HepG2 (cell line): ENCODE measurements around the gene ADGRG6. TPM values are rescaled to one million over a fixed set of nuclear protein-coding genes. Genes with fewer than 3 reads are reported as not detected.

Experiments used
- HMG20A ChIP-seq: IDR thresholded peaks from 2 replicates; pipeline ENCODE4 v1.6.1; 2016; ENCODE audit warnings: borderline replicate concordance
- KDM5A ChIP-seq: fragments of 200-600 bp; sonication (generic); IDR thresholded peaks from 2 replicates; pipeline ENCODE4 v1.7.0; 2018; ENCODE audit warnings: antibody characterized with exemption, mild to moderate bottlenecking, low read length, borderline replicate concordance
- SRSF9 ChIP-seq: fragments of 200-400 bp; formaldehyde crosslinking; IDR thresholded peaks from 2 replicates; pipeline ENCODE4 v1.6.1; 2018; ENCODE audit warnings: borderline replicate concordance, mild to moderate bottlenecking, low read depth, low read length; ENCODE audit not compliant: insufficient read depth, poor library complexity, severe bottlenecking
- TERF1 ChIP-seq: sonication (generic); formaldehyde crosslinking; IDR thresholded peaks from 2 replicates; pipeline ENCODE4 v1.8.0; 2022; ENCODE audit warnings: mild to moderate bottlenecking, missing genetic modification reagents, moderate library complexity
- ZBTB44 ChIP-seq: sonication (generic); formaldehyde crosslinking; IDR thresholded peaks from 2 replicates; pipeline ENCODE4 v1.4.0; 2020; ENCODE audit warnings: missing genetic modification reagents
- ZNF224 ChIP-seq: sonication (generic); formaldehyde crosslinking; IDR thresholded peaks from 2 replicates; pipeline ENCODE4 v1.5.0; 2020; ENCODE audit warnings: mild to moderate bottlenecking, missing genetic modification reagents
- ZNF230 ChIP-seq: sonication (generic); formaldehyde crosslinking; IDR thresholded peaks from 2 replicates; pipeline ENCODE4 v1.4.0; 2020; ENCODE audit warnings: mild to moderate bottlenecking, missing genetic modification reagents
- ZNF414 ChIP-seq: sonication (generic); formaldehyde crosslinking; IDR thresholded peaks from 2 replicates; pipeline ENCODE4 v1.5.0; 2020; ENCODE audit warnings: missing genetic modification reagents
- ZNF547 ChIP-seq: sonication (generic); formaldehyde crosslinking; IDR thresholded peaks from 2 replicates; pipeline ENCODE4 v1.5.1; 2020; ENCODE audit warnings: mild to moderate bottlenecking, missing genetic modification reagents
- ZNF776 ChIP-seq: sonication (generic); formaldehyde crosslinking; IDR thresholded peaks from 2 replicates; pipeline ENCODE4 v1.4.0; 2020; ENCODE audit warnings: mild to moderate bottlenecking, missing genetic modification reagents
- ZNF792 ChIP-seq: IDR thresholded peaks from 2 replicates; pipeline ENCODE4 v1.6.1; 2016
- ZNF883 ChIP-seq: sonication (generic); formaldehyde crosslinking; IDR thresholded peaks from 2 replicates; pipeline ENCODE4 v1.5.1; 2020; ENCODE audit warnings: mild to moderate bottlenecking, missing genetic modification reagents; ENCODE audit errors: not compliant biosample characterization
- polyA plus RNA-seq, 8 experiments: library from polyadenylated mRNA; depleted of rRNA in 3 of 8; stranded (reverse) in 7 of 8; unstranded in 1 of 8; fragments of >200 nt; fragmentation: Illumina TruSeq in 4 of 8; extraction: Trizol in 4 of 8; gene quantifications; 2 replicates each; pipeline versions ENCODE4 v1.2.1 to v1.2.3, GENCODE V29; 2011 to 2016; ENCODE audit warnings: low read depth in 4 of 8, missing spikeins in 1 of 8, mixed read lengths in 1 of 8; ENCODE audit not compliant: insufficient read depth in 1 of 8
- total RNA-seq, 5 experiments: library from RNA; depleted of rRNA; stranded (reverse); fragments of >200 nt; fragmentation: Illumina TruSeq; extraction: Trizol; gene quantifications; 2 replicates each; pipeline ENCODE4 v1.2.3, GENCODE V29; 2016; ENCODE audit warnings: low read depth in 1 of 5
- TF ChIP-seq, protein P1 (sequence below): sonication (generic); formaldehyde crosslinking; IDR thresholded peaks from 2 replicates; pipeline ENCODE4 v1.4.0; 2020; ENCODE audit warnings: missing genetic modification reagents
- TF ChIP-seq, protein P2 (sequence below): sonication (generic); formaldehyde crosslinking; conservative IDR thresholded peaks from 2 replicates; pipeline ENCODE4 v1.4.0; 2020; ENCODE audit warnings: missing genetic modification reagents
- TF ChIP-seq, protein P3 (sequence below): IDR thresholded peaks from 2 replicates; pipeline ENCODE4 v1.6.1; 2016; ENCODE audit warnings: missing compliant biosample characterization, missing genetic modification reagents, borderline replicate concordance

ADGRG6 gene
- total and polyA plus RNA-seq, 2 of the 13 experiments (the other 11 are each of a cell fraction or from before 2014, with no cell fraction given), result 129 to 249 TPM

DNA sequence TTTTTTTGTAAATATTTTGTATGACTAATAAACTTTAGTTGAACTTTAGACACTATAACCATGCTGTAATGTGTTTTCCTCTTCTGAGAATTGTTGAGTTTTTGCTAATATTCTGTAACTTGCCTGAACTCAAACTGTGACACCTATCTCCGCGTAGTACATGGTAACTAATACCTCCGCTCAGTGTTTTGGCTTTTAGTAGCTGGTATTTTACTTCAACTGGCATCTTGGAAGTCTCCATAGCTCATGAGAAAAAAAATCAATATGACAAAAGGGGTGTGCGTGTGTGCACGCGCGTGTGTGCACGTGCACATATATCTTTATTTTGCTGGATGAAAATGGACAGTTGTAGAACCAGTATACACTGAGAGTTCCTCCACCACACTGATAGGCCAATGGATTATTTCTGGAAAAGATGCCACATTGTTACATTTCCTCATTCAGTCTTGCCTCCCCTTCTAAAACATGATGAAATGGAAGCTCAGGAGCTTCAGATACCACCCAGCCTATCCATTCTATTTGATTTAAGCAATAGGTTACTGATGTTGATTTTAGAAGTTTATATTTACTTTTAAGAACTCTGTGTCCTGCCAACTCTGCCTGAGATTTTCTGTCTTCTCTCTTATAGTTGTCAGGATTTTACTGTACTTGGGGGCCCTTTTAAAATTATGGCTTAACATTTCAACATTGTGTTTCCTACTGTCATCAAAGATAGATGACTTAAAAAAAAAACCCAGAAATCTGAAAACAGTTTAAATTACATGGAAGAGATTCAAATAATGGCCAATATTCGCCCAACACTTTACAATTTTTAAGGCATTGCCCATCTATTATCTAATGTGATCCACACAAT lies 16.3 kb upstream of the ADGRG6 start (continued):
- TF ChIP-seq, protein P1, sequence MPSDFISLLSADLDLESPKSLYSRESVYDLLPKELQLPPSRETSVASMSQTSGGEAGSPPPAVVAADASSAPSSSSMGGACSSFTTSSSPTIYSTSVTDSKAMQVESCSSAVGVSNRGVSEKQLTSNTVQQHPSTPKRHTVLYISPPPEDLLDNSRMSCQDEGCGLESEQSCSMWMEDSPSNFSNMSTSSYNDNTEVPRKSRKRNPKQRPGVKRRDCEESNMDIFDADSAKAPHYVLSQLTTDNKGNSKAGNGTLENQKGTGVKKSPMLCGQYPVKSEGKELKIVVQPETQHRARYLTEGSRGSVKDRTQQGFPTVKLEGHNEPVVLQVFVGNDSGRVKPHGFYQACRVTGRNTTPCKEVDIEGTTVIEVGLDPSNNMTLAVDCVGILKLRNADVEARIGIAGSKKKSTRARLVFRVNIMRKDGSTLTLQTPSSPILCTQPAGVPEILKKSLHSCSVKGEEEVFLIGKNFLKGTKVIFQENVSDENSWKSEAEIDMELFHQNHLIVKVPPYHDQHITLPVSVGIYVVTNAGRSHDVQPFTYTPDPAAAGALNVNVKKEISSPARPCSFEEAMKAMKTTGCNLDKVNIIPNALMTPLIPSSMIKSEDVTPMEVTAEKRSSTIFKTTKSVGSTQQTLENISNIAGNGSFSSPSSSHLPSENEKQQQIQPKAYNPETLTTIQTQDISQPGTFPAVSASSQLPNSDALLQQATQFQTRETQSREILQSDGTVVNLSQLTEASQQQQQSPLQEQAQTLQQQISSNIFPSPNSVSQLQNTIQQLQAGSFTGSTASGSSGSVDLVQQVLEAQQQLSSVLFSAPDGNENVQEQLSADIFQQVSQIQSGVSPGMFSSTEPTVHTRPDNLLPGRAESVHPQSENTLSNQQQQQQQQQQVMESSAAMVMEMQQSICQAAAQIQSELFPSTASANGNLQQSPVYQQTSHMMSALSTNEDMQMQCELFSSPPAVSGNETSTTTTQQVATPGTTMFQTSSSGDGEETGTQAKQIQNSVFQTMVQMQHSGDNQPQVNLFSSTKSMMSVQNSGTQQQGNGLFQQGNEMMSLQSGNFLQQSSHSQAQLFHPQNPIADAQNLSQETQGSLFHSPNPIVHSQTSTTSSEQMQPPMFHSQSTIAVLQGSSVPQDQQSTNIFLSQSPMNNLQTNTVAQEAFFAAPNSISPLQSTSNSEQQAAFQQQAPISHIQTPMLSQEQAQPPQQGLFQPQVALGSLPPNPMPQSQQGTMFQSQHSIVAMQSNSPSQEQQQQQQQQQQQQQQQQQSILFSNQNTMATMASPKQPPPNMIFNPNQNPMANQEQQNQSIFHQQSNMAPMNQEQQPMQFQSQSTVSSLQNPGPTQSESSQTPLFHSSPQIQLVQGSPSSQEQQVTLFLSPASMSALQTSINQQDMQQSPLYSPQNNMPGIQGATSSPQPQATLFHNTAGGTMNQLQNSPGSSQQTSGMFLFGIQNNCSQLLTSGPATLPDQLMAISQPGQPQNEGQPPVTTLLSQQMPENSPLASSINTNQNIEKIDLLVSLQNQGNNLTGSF (CRISPR knock-in tag), result no peak
- TF ChIP-seq SRSF9, result no peak
- TF ChIP-seq ZNF414 (CRISPR knock-in tag), result peak; percentile 62; the same call in 1 of the 2 replicates
- no peak for TF ChIP-seq ZNF883
- TF ChIP-seq ZNF230 (CRISPR knock-in tag), result no peak
- TF ChIP-seq KDM5A, result no peak
- TF ChIP-seq, protein P2, sequence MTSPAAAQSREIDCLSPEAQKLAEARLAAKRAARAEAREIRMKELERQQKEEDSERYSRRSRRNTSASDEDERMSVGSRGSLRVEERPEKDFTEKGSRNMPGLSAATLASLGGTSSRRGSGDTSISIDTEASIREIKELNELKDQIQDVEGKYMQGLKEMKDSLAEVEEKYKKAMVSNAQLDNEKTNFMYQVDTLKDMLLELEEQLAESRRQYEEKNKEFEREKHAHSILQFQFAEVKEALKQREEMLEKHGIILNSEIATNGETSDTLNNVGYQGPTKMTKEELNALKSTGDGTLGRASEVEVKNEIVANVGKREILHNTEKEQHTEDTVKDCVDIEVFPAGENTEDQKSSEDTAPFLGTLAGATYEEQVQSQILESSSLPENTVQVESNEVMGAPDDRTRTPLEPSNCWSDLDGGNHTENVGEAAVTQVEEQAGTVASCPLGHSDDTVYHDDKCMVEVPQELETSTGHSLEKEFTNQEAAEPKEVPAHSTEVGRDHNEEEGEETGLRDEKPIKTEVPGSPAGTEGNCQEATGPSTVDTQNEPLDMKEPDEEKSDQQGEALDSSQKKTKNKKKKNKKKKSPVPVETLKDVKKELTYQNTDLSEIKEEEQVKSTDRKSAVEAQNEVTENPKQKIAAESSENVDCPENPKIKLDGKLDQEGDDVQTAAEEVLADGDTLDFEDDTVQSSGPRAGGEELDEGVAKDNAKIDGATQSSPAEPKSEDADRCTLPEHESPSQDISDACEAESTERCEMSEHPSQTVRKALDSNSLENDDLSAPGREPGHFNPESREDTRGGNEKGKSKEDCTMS, result no peak
- peak; percentile 81; the same call in 1 of the 2 replicates for TF ChIP-seq HMG20A (CRISPR knock-in tag)
- TF ChIP-seq TERF1, result no peak
- no peak for TF ChIP-seq ZBTB44
- TF ChIP-seq ZNF547 (CRISPR knock-in tag), result 0 out of 2 replicates have a peak, but pooled peaks have one; percentile 54
- TF ChIP-seq, protein P3, sequence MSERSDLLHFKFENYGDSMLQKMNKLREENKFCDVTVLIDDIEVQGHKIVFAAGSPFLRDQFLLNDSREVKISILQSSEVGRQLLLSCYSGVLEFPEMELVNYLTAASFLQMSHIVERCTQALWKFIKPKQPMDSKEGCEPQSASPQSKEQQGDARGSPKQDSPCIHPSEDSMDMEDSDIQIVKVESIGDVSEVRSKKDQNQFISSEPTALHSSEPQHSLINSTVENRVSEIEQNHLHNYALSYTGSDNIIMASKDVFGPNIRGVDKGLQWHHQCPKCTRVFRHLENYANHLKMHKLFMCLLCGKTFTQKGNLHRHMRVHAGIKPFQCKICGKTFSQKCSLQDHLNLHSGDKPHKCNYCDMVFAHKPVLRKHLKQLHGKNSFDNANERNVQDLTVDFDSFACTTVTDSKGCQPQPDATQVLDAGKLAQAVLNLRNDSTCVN (CRISPR knock-in tag), result no peak
- no peak for TF ChIP-seq ZNF224
- 0 out of 2 replicates have a peak, but pooled peaks have one; percentile 41 for TF ChIP-seq ZNF792 (CRISPR knock-in tag)
- no peak for TF ChIP-seq ZNF776 (CRISPR knock-in tag)
